GM10847 (cell line): ENCODE measurements around the gene FAM131C.

ENCODE experiments used
- POLR2A ChIP-seq: IDR thresholded peaks from 2 replicates; pipeline ENCODE4 v1.6.1; 2011; ENCODE audit not compliant: insufficient read length; ENCODE audit errors: extremely low read depth

Gene FAM131C

GRCh38 chr1:16029288-16029687, 44.2 kb downstream of the FAM131C start:
- no peak for TF ChIP-seq POLR2A

- TF ChIP-seq POLR2A: no peak
These were observed 45.0 kb downstream of the FAM131C start for GRCh38 chr1:16028237-16029002.

GRCh38 chr1:16026723-16027484, 46.5 kb downstream of the FAM131C start:
- TF ChIP-seq POLR2A: no peak

- no peak for TF ChIP-seq POLR2A
These were observed 50.3 kb downstream of the FAM131C start for GRCh38 chr1:16023050-16023653.

GRCh38 chr1:16022393-16022792, 51.1 kb downstream of the FAM131C start:
- TF ChIP-seq POLR2A: no peak

GRCh38 chr1:16021681-16022080, 51.8 kb downstream of the FAM131C start, which contains the start of gene CLCNKA:
Gene CLCNKA, plus strand, starts transcription at chr1:16022036. Its CDS starts 584 bp downstream, at chr1:16022620.
- TF ChIP-seq POLR2A: no peak

GRCh38 chr1:16020325-16020724, 53.1 kb downstream of the FAM131C start:
- no peak for TF ChIP-seq POLR2A

GRCh38 chr1:16019644-16020277, 53.7 kb downstream of the FAM131C start:
- TF ChIP-seq POLR2A: no peak

- no peak for TF ChIP-seq POLR2A
These were observed 54.5 kb downstream of the FAM131C start for GRCh38 chr1:16018749-16019643.

GRCh38 chr1:16018308-16018707, 55.1 kb downstream of the FAM131C start:
- TF ChIP-seq POLR2A: no peak

GRCh38 chr1:16017461-16018303, 55.8 kb downstream of the FAM131C start, which contains the start of gene HSPB7:
Gene HSPB7, minus strand, starts transcription at chr1:16018043. Its CDS starts 80 bp downstream, at chr1:16017963.
- no peak for TF ChIP-seq POLR2A

- no peak for TF ChIP-seq POLR2A
These were observed 56.4 kb downstream of the FAM131C start for GRCh38 chr1:16017076-16017460.
